ENCODE data around the gene PIP4K2C.

DNA sequence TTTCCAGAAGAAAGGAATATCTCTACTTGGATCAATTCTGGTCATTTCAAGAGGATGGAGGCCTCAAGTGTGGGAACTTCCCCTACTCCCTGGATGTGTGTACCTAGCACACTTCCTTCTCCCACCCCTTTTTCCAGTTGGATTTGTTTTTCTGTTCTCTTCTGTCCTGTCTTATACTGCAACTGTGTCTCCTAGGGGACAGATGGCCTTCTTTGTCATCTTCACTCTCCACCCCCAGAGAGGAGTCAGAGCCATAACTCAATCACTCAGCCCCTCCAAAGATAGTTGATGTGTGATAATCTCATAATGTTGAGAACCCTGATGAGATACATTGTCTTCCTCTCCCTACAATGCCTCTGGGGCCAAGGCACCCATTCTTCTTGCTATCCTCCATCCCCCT lies 11.6 kb downstream of the PIP4K2C start:
- no peak for TF ChIP-seq CTCF (IDR thresholded peaks at IDR 0.05)
- no peak for TF ChIP-seq POLR2A (IDR thresholded peaks at IDR 0.05)
